Gastrocnemius medialis (tissue), 4 donors: ENCODE results near the gene CRIP3.

Experiments
- POLR2A ChIP-seq, 2 donors: fragments of 450-650 bp; IDR thresholded peaks; one replicate each; pipeline ENCODE4 v1.6.1; 2017; ENCODE audit warnings: antibody characterized with exemption in 2 of 2, mild to moderate bottlenecking in 2 of 2, moderate library complexity in 2 of 2
- TF ChIP-seq, protein P1 (sequence below), 5 experiments: fragments of 450-650 bp in 3 of 5; fragments of 200-600 bp in 2 of 5; sonication (generic) in 2 of 5; IDR thresholded peaks in 4 of 5; conservative IDR thresholded peaks in 1 of 5; 1 replicate in 4 of 5; 2 replicates in 1 of 5; pipeline ENCODE4 v1.5.1; 2016 to 2019; ENCODE audit warnings: antibody characterized with exemption in 5 of 5, mild to moderate bottlenecking in 3 of 5, moderate library complexity in 3 of 5

DNA sequence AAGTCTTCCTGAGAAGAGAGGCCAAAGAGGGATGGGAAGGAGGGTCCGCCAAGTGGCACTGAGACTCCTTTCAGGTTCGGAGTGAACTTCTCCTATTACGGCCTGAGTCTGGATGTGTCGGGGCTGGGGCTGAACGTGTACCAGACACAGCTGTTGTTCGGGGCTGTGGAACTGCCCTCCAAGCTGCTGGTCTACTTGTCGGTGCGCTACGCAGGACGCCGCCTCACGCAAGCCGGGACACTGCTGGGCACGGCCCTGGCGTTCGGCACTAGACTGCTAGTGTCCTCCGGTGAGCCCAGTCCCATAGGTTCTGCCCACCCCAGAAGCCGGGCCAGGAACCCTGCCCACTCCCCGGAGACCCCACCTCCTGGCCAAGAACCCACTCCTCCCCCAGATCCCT lies 6.5 kb downstream of the CRIP3 start:
- TF ChIP-seq, protein P1, sequence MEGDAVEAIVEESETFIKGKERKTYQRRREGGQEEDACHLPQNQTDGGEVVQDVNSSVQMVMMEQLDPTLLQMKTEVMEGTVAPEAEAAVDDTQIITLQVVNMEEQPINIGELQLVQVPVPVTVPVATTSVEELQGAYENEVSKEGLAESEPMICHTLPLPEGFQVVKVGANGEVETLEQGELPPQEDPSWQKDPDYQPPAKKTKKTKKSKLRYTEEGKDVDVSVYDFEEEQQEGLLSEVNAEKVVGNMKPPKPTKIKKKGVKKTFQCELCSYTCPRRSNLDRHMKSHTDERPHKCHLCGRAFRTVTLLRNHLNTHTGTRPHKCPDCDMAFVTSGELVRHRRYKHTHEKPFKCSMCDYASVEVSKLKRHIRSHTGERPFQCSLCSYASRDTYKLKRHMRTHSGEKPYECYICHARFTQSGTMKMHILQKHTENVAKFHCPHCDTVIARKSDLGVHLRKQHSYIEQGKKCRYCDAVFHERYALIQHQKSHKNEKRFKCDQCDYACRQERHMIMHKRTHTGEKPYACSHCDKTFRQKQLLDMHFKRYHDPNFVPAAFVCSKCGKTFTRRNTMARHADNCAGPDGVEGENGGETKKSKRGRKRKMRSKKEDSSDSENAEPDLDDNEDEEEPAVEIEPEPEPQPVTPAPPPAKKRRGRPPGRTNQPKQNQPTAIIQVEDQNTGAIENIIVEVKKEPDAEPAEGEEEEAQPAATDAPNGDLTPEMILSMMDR (IDR thresholded peaks at IDR 0.05 in 4 of 5, conservative IDR thresholded peaks at IDR 0.05 in 1 of 5) = no peak
- no peak for TF ChIP-seq POLR2A (IDR thresholded peaks at IDR 0.05)
